HepG2 (cell line): ENCODE measurements around the gene HEXIM1. TPM values are rescaled to one million over a fixed set of nuclear protein-coding genes. Genes with fewer than 3 reads are reported as not detected.

Source experiments
- ARNTL ChIP-seq: sonication (generic); formaldehyde crosslinking; IDR thresholded peaks from 2 replicates; pipeline ENCODE4 v1.4.0; 2020; ENCODE audit warnings: mild to moderate bottlenecking, missing genetic modification reagents
- EED ChIP-seq: sonication (generic); formaldehyde crosslinking; IDR thresholded peaks from 2 replicates; pipeline ENCODE4 v1.5.0; 2020; ENCODE audit warnings: mild to moderate bottlenecking, missing genetic modification reagents
- ELF3 ChIP-seq: IDR thresholded peaks from 2 replicates; pipeline ENCODE4 v1.6.1; 2016; ENCODE audit warnings: missing genetic modification reagents, missing compliant biosample characterization
- MEIS2 ChIP-seq: sonication (generic); formaldehyde crosslinking; IDR thresholded peaks from 2 replicates; pipeline ENCODE4 v1.9.0; 2021; ENCODE audit warnings: mild to moderate bottlenecking, missing genetic modification reagents
- NFYC ChIP-seq: IDR thresholded peaks from 2 replicates; pipeline ENCODE4 v1.6.1; 2016; ENCODE audit warnings: missing genetic modification reagents, missing compliant biosample characterization
- PTBP1 ChIP-seq: fragments of 200-400 bp; formaldehyde crosslinking; IDR thresholded peaks from 2 replicates; pipeline ENCODE4 v1.6.1; 2018; ENCODE audit warnings: low read length, low read depth; ENCODE audit not compliant: poor library complexity, severe bottlenecking
- TEAD2 ChIP-seq: sonication (generic); formaldehyde crosslinking; IDR thresholded peaks from 2 replicates; pipeline ENCODE4 v1.9.0; 2021; ENCODE audit warnings: missing genetic modification reagents
- TMF1 ChIP-seq: sonication (generic); formaldehyde crosslinking; IDR thresholded peaks from 2 replicates; pipeline ENCODE4 v1.8.1; 2022; ENCODE audit warnings: low read depth, missing genetic modification reagents
- TOPORS ChIP-seq: sonication (generic); formaldehyde crosslinking; IDR thresholded peaks from 2 replicates; pipeline ENCODE4 v1.8.0; 2023; ENCODE audit warnings: mild to moderate bottlenecking, missing genetic modification reagents
- ZNF337 ChIP-seq: sonication (generic); formaldehyde crosslinking; IDR thresholded peaks from 2 replicates; pipeline ENCODE4 v1.5.1; 2020; ENCODE audit warnings: missing genetic modification reagents, low read depth, mild to moderate bottlenecking, borderline replicate concordance
- ZNF431 ChIP-seq: sonication (generic); formaldehyde crosslinking; IDR thresholded peaks from 2 replicates; pipeline ENCODE4 v1.9.0; 2022; ENCODE audit warnings: missing genetic modification reagents, low read depth, mild to moderate bottlenecking, borderline replicate concordance
- ZNF713 ChIP-seq: sonication (generic); formaldehyde crosslinking; IDR thresholded peaks from 2 replicates; pipeline ENCODE4 v1.4.0; 2020; ENCODE audit warnings: mild to moderate bottlenecking, missing genetic modification reagents
- ZNF788 ChIP-seq: sonication (generic); formaldehyde crosslinking; IDR thresholded peaks from 2 replicates; pipeline ENCODE4 v1.5.0; 2020; ENCODE audit warnings: mild to moderate bottlenecking, missing genetic modification reagents, borderline replicate concordance
- polyA plus RNA-seq, 8 experiments: library from polyadenylated mRNA; depleted of rRNA in 3 of 8; stranded (reverse) in 7 of 8; unstranded in 1 of 8; fragments of >200 nt; fragmentation: Illumina TruSeq in 4 of 8; extraction: Trizol in 4 of 8; gene quantifications; 2 replicates each; pipeline versions ENCODE4 v1.2.1 to v1.2.3, GENCODE V29; 2011 to 2016; ENCODE audit warnings: low read depth in 4 of 8, missing spikeins in 1 of 8, mixed read lengths in 1 of 8; ENCODE audit not compliant: insufficient read depth in 1 of 8
- total RNA-seq, 5 experiments: library from RNA; depleted of rRNA; stranded (reverse); fragments of >200 nt; fragmentation: Illumina TruSeq; extraction: Trizol; gene quantifications; 2 replicates each; pipeline ENCODE4 v1.2.3, GENCODE V29; 2016; ENCODE audit warnings: low read depth in 1 of 5
- TF ChIP-seq, protein P1 (sequence below): sonication (generic); formaldehyde crosslinking; conservative IDR thresholded peaks from 2 replicates; pipeline ENCODE4 v1.4.0; 2020; ENCODE audit warnings: missing genetic modification reagents
- TF ChIP-seq, protein P2 (sequence below): sonication (generic); formaldehyde crosslinking; IDR thresholded peaks from 2 replicates; pipeline ENCODE4 v1.4.0; 2020; ENCODE audit warnings: missing genetic modification reagents
- TF ChIP-seq, protein P3 (sequence below): sonication (generic); formaldehyde crosslinking; IDR thresholded peaks from 2 replicates; pipeline ENCODE4 v1.4.0; 2020; ENCODE audit warnings: missing genetic modification reagents
- TF ChIP-seq, protein P4 (sequence below): IDR thresholded peaks from 2 replicates; pipeline ENCODE4 v1.6.1; 2016; ENCODE audit warnings: missing biosample characterization, missing genetic modification reagents, low read depth
- TF ChIP-seq, protein P5 (sequence below): sonication (generic); formaldehyde crosslinking; IDR thresholded peaks from 2 replicates; pipeline ENCODE4 v1.4.0; 2020; ENCODE audit warnings: missing genetic modification reagents, mild to moderate bottlenecking, borderline replicate concordance
- TF ChIP-seq, protein P6 (sequence below): sonication (generic); formaldehyde crosslinking; IDR thresholded peaks from 2 replicates; pipeline ENCODE4 v1.4.0; 2020; ENCODE audit warnings: missing genetic modification reagents

HEXIM1 gene
- total and polyA plus RNA-seq, 2 of the 13 experiments (the other 11 are each of a cell fraction or from before 2014, with no cell fraction given), result 10.5 to 16.6 TPM

DNA sequence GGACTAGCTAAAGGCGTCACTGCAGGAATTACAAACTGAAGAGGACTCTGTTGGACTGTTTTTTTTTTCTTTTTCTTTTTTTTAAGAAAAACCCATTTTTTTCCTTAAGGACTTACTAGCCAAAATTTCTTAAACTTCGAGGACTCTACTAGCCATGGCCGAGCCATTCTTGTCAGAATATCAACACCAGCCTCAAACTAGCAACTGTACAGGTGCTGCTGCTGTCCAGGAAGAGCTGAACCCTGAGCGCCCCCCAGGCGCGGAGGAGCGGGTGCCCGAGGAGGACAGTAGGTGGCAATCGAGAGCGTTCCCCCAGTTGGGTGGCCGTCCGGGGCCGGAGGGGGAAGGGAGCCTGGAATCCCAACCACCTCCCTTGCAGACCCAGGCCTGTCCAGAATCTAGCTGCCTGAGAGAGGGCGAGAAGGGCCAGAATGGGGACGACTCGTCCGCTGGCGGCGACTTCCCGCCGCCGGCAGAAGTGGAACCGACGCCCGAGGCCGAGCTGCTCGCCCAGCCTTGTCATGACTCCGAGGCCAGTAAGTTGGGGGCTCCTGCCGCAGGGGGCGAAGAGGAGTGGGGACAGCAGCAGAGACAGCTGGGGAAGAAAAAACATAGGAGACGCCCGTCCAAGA, 878 bp downstream of the HEXIM1 start (continued):
- TF ChIP-seq, protein P1, sequence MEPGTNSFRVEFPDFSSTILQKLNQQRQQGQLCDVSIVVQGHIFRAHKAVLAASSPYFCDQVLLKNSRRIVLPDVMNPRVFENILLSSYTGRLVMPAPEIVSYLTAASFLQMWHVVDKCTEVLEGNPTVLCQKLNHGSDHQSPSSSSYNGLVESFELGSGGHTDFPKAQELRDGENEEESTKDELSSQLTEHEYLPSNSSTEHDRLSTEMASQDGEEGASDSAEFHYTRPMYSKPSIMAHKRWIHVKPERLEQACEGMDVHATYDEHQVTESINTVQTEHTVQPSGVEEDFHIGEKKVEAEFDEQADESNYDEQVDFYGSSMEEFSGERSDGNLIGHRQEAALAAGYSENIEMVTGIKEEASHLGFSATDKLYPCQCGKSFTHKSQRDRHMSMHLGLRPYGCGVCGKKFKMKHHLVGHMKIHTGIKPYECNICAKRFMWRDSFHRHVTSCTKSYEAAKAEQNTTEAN (CRISPR knock-in tag), result peak; percentile 43; the same call in 1 of the 2 replicates
- TF ChIP-seq EED (CRISPR knock-in tag), result peak; percentile 52; the same call in 1 of the 2 replicates
- TF ChIP-seq, protein P2, sequence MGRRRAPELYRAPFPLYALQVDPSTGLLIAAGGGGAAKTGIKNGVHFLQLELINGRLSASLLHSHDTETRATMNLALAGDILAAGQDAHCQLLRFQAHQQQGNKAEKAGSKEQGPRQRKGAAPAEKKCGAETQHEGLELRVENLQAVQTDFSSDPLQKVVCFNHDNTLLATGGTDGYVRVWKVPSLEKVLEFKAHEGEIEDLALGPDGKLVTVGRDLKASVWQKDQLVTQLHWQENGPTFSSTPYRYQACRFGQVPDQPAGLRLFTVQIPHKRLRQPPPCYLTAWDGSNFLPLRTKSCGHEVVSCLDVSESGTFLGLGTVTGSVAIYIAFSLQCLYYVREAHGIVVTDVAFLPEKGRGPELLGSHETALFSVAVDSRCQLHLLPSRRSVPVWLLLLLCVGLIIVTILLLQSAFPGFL (CRISPR knock-in tag), result no peak
- TF ChIP-seq TMF1 (CRISPR knock-in tag), result no peak
- no peak for TF ChIP-seq ZNF431 (CRISPR knock-in tag)
- TF ChIP-seq, protein P3, sequence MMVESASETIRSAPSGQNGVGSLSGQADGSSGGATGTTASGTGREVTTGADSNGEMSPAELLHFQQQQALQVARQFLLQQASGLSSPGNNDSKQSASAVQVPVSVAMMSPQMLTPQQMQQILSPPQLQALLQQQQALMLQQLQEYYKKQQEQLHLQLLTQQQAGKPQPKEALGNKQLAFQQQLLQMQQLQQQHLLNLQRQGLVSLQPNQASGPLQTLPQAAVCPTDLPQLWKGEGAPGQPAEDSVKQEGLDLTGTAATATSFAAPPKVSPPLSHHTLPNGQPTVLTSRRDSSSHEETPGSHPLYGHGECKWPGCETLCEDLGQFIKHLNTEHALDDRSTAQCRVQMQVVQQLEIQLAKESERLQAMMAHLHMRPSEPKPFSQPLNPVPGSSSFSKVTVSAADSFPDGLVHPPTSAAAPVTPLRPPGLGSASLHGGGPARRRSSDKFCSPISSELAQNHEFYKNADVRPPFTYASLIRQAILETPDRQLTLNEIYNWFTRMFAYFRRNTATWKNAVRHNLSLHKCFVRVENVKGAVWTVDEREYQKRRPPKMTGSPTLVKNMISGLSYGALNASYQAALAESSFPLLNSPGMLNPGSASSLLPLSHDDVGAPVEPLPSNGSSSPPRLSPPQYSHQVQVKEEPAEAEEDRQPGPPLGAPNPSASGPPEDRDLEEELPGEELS (CRISPR knock-in tag), result peak; percentile 28; the same call in 1 of the 2 replicates
- TF ChIP-seq, protein P4, sequence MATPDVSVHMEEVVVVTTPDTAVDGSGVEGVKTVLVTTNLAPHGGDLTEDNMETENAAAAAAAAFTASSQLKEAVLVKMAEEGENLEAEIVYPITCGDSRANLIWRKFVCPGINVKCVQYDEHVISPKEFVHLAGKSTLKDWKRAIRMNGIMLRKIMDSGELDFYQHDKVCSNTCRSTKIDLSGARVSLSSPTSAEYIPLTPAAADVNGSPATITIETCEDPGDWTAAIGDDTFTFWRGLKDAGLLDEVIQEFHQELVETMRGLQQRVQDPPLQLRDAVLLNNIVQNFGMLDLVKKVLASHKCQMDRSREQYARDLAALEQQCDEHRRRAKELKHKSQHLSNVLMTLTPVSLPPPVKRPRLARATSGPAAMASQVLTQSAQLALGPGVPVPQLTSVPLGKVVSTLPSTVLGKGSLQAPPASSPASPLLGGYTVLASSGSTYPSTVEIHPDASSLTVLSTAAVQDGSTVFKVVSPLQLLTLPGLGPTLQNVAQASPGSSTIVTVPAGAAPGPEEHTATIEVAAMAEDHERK (CRISPR knock-in tag), result no peak
- TF ChIP-seq, protein P5, sequence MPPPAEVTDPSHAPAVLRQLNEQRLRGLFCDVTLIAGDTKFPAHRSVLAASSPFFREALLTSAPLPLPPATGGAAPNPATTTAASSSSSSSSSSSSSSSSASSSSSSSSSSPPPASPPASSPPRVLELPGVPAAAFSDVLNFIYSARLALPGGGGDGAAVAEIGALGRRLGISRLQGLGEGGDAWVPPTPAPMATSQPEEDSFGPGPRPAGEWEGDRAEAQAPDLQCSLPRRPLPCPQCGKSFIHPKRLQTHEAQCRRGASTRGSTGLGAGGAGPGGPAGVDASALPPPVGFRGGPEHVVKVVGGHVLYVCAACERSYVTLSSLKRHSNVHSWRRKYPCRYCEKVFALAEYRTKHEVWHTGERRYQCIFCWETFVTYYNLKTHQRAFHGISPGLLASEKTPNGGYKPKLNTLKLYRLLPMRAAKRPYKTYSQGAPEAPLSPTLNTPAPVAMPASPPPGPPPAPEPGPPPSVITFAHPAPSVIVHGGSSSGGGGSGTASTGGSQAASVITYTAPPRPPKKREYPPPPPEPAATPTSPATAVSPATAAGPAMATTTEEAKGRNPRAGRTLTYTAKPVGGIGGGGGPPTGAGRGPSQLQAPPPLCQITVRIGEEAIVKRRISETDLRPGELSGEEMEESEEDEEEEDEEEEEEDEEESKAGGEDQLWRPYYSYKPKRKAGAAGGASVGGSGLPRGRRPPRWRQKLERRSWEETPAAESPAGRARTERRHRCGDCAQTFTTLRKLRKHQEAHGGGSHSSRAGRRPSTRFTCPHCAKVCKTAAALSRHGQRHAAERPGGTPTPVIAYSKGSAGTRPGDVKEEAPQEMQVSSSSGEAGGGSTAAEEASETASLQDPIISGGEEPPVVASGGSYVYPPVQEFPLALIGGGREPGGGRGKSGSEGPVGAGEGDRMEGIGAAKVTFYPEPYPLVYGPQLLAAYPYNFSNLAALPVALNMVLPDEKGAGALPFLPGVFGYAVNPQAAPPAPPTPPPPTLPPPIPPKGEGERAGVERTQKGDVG (CRISPR knock-in tag), result peak; percentile 22; the same call in 1 of the 2 replicates
- peak; percentile 27; the same call in 1 of the 2 replicates for TF ChIP-seq TOPORS (CRISPR knock-in tag)
- TF ChIP-seq, protein P6, sequence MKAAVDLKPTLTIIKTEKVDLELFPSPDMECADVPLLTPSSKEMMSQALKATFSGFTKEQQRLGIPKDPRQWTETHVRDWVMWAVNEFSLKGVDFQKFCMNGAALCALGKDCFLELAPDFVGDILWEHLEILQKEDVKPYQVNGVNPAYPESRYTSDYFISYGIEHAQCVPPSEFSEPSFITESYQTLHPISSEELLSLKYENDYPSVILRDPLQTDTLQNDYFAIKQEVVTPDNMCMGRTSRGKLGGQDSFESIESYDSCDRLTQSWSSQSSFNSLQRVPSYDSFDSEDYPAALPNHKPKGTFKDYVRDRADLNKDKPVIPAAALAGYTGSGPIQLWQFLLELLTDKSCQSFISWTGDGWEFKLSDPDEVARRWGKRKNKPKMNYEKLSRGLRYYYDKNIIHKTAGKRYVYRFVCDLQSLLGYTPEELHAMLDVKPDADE (CRISPR knock-in tag), result no peak
- no peak for TF ChIP-seq ZNF713 (CRISPR knock-in tag)
- no peak for TF ChIP-seq TEAD2 (CRISPR knock-in tag)
- TF ChIP-seq ELF3, result peak; percentile 88
- no peak for TF ChIP-seq ZNF337 (CRISPR knock-in tag)
- TF ChIP-seq PTBP1, result peak; percentile 65
- TF ChIP-seq ZNF788 (CRISPR knock-in tag), result peak; percentile 90; the same call in 1 of the 2 replicates
- TF ChIP-seq MEIS2, result peak; percentile 54; the same call in 1 of the 2 replicates
- no peak for TF ChIP-seq ARNTL
- TF ChIP-seq NFYC, result 0 out of 2 replicates have a peak, but pooled peaks have one; percentile 5
